HG02571 (cell line): ENCODE data around the gene DPPA5.
"Not testable (repeated sequence)": the region's sequence is repeated elsewhere in the genome, so short reads cannot be mapped to it uniquely, and the experiment has no call there.

Source experiments
- ATAC-seq: cut with Tn5 transposase; IDR thresholded peaks from one replicate; pipeline ENCODE4 v1.9.1; 2021; ENCODE audit warnings: mild to moderate bottlenecking, moderate library complexity; ENCODE audit not compliant: unreplicated experiment

The DPPA5 gene

GRCh38 chr6:73353636-73354593, at the start of gene DPPA5:
Gene DPPA5, minus strand, starts transcription at chr6:73354276. Its CDS starts 51 bp downstream, at chr6:73354225.
- no peak for ATAC-seq

GRCh38 chr6:73400656-73401055, 46.6 kb upstream of the DPPA5 start:
- ATAC-seq: no peak

GRCh38 chr6:73395875-73396274, 41.8 kb upstream of the DPPA5 start:
- no peak for ATAC-seq

- ATAC-seq: no peak
These were observed 40.7 kb upstream of the DPPA5 start, which contains the start of gene DDX43 for GRCh38 chr6:73394577-73395354. Gene DDX43, plus strand, starts transcription at chr6:73394828. Its CDS starts 78 bp downstream, at chr6:73394906.

- no peak for ATAC-seq
These were observed 39.2 kb upstream of the DPPA5 start for GRCh38 chr6:73393278-73393677.

- ATAC-seq: not testable (repeated sequence)
These were observed 38.1 kb upstream of the DPPA5 start for GRCh38 chr6:73392188-73392587.

- ATAC-seq: no peak
These were observed 37.6 kb upstream of the DPPA5 start for GRCh38 chr6:73391675-73392074.

GRCh38 chr6:73389854-73390253, 35.8 kb upstream of the DPPA5 start:
- no peak for ATAC-seq

- peak; percentile 83 for ATAC-seq
These were observed 34.9 kb upstream of the DPPA5 start for GRCh38 chr6:73388800-73389512.

- peak; percentile 31 for ATAC-seq
These were observed 34.3 kb upstream of the DPPA5 start for GRCh38 chr6:73388433-73388799.

GRCh38 chr6:73382462-73383113, 28.5 kb upstream of the DPPA5 start:
- no peak for ATAC-seq

- not testable (repeated sequence) for ATAC-seq
These were observed 27.5 kb upstream of the DPPA5 start for GRCh38 chr6:73381531-73381930.

GRCh38 chr6:73377225-73377624, 23.1 kb upstream of the DPPA5 start:
- no peak for ATAC-seq

- no peak for ATAC-seq
These were observed 21.1 kb upstream of the DPPA5 start for GRCh38 chr6:73375216-73375615.

- no peak for ATAC-seq
These were observed 18.4 kb upstream of the DPPA5 start for GRCh38 chr6:73372516-73372915.

GRCh38 chr6:73371984-73372383, 17.9 kb upstream of the DPPA5 start:
- ATAC-seq: no peak

GRCh38 chr6:73369563-73369962, 15.5 kb upstream of the DPPA5 start, which contains the start of gene OOEP:
Gene OOEP, minus strand, starts transcription at chr6:73369897. Its CDS starts 105 bp downstream, at chr6:73369792.
- no peak for ATAC-seq

- ATAC-seq: no peak
These were observed 15.1 kb upstream of the DPPA5 start for GRCh38 chr6:73369157-73369556.

- no peak for ATAC-seq
These were observed 14.6 kb upstream of the DPPA5 start for GRCh38 chr6:73368675-73369074.

GRCh38 chr6:73367761-73368355, 13.8 kb upstream of the DPPA5 start:
- no peak for ATAC-seq
